Hematopoietic multipotent progenitor cell treated with erythropoietin and hydrocortisone succinate and interleukin-3 and kit ligand, for 15 days (in vitro differentiated cells): ENCODE data around the gene PARP1.
"Not testable (repeated sequence)": the region's sequence is repeated elsewhere in the genome, so short reads cannot be mapped to it uniquely, and the experiment has no call there.

Experiments
- DNase-seq: peaks from one replicate; pipeline ENCODE4 v3.0.0-alpha.2; 2015; ENCODE audit warnings: low spot score

Gene PARP1

GRCh38 chr1:226351709-226352108, 56.2 kb downstream of the PARP1 start:
- DNase-seq: no peak

GRCh38 chr1:226350519-226350865, 57.4 kb downstream of the PARP1 start:
- no peak for DNase-seq

GRCh38 chr1:226349801-226350518, 57.9 kb downstream of the PARP1 start:
- DNase-seq: no peak

- no peak for DNase-seq
Observed at GRCh38 chr1:226349081-226349480, 58.8 kb downstream of the PARP1 start.

- DNase-seq: no peak
Observed at GRCh38 chr1:226344441-226345259, 63.2 kb downstream of the PARP1 start.

GRCh38 chr1:226342656-226343055, 65.2 kb downstream of the PARP1 start:
- DNase-seq: no peak

- DNase-seq: not testable (repeated sequence)
Observed at GRCh38 chr1:226340111-226340510, 67.8 kb downstream of the PARP1 start.

- no peak for DNase-seq
Observed at GRCh38 chr1:226337276-226337875, 70.5 kb downstream of the PARP1 start.

- no peak for DNase-seq
Observed at GRCh38 chr1:226335661-226336060, 72.2 kb downstream of the PARP1 start.

GRCh38 chr1:226332947-226333346, 74.9 kb downstream of the PARP1 start:
- no peak for DNase-seq

GRCh38 chr1:226329237-226329636, 78.7 kb downstream of the PARP1 start:
- DNase-seq: no peak

GRCh38 chr1:226327761-226328162, 80.1 kb downstream of the PARP1 start:
- no peak for DNase-seq

- no peak for DNase-seq
Observed at GRCh38 chr1:226325178-226325577, 82.7 kb downstream of the PARP1 start.

- no peak for DNase-seq
Observed at GRCh38 chr1:226324479-226324878, 83.4 kb downstream of the PARP1 start.

- DNase-seq: no peak
Observed at GRCh38 chr1:226322986-226323385, 84.9 kb downstream of the PARP1 start.

- DNase-seq: no peak
Observed at GRCh38 chr1:226320930-226321329, 87.0 kb downstream of the PARP1 start.

- no peak for DNase-seq
Observed at GRCh38 chr1:226318471-226318870, 89.4 kb downstream of the PARP1 start.

- no peak for DNase-seq
Observed at GRCh38 chr1:226314055-226314454, 93.8 kb downstream of the PARP1 start.

GRCh38 chr1:226312065-226312464, 95.8 kb downstream of the PARP1 start:
- no peak for DNase-seq

GRCh38 chr1:226311376-226311775, 96.5 kb downstream of the PARP1 start:
- DNase-seq: no peak
